Choroid plexus epithelial cell (primary cell): ENCODE data around the gene OBSCN.

ENCODE experiments used
- DNase-seq: peaks from one replicate; pipeline ENCODE4 v3.0.0-alpha.2; 2010; ENCODE audit warnings: low read depth
- H3K4me3 ChIP-seq: 2 replicates; pipeline ENCODE4 v1.5.1; 2011; ENCODE audit warnings: low read depth, mild to moderate bottlenecking, control low read depth, low read length, moderate library complexity
- CTCF ChIP-seq: conservative IDR thresholded peaks from 2 replicates; pipeline ENCODE4 v1.5.1; 2011; ENCODE audit warnings: low read depth, mild to moderate bottlenecking, control low read depth, inconsistent platforms, low read length, moderate library complexity

The OBSCN gene

GRCh38 chr1:228178737-228179684 lies 28.8 kb upstream of the OBSCN start:
- DNase-seq: no peak
- TF ChIP-seq CTCF: no peak
- H3K4me3 ChIP-seq: no peak overlapping the region

GRCh38 chr1:228180271-228180958 lies 27.4 kb upstream of the OBSCN start:
- no peak overlapping the region for H3K4me3 ChIP-seq
- TF ChIP-seq CTCF: peak; percentile 46
- DNase-seq: peak; percentile 10

- TF ChIP-seq CTCF: no peak
- no peak overlapping the region for H3K4me3 ChIP-seq
- DNase-seq: no peak
Observed at GRCh38 chr1:228180959-228181644, 26.7 kb upstream of the OBSCN start.

- no peak for TF ChIP-seq CTCF
- no peak for DNase-seq
- no peak overlapping the region for H3K4me3 ChIP-seq
Observed at GRCh38 chr1:228181645-228182034, 26.2 kb upstream of the OBSCN start.

GRCh38 chr1:228182296-228183030 lies 25.4 kb upstream of the OBSCN start:
- no peak overlapping the region for H3K4me3 ChIP-seq
- no peak for TF ChIP-seq CTCF
- no peak for DNase-seq

- no peak overlapping the region for H3K4me3 ChIP-seq
- TF ChIP-seq CTCF: no peak
- DNase-seq: no peak
Observed at GRCh38 chr1:228184152-228184551, 23.7 kb upstream of the OBSCN start.
